Ramos (cell line): ENCODE measurements around the gene SLC25A43.
"Not testable (repeated sequence)": the region's sequence is repeated elsewhere in the genome, so short reads cannot be mapped to it uniquely, and the experiment has no call there.

Experiments
- in situ Hi-C: fragments of 300-500 bp; cut with MboI; formaldehyde crosslinking; loops from one replicate; pipeline ENCODE4 v1.14.3; 2022; ENCODE audit warnings: low sequenced_read_pairs; ENCODE audit not compliant: unreplicated experiment

Gene SLC25A43

GRCh38 chrX:119466970-119467369, 67.8 kb downstream of the SLC25A43 start:
- in situ Hi-C loops = no loop called here

- in situ Hi-C loops = no loop called here
Measured at GRCh38 chrX:119467433-119467832, 68.3 kb downstream of the SLC25A43 start.

GRCh38 chrX:119467842-119468550, 68.9 kb downstream of the SLC25A43 start, which contains the start of gene SLC25A5:
Gene SLC25A5, plus strand, starts transcription at chrX:119468444. Its CDS starts 72 bp downstream, at chrX:119468516.
- in situ Hi-C loops = no loop called here

- in situ Hi-C loops = no loop called here
Measured at GRCh38 chrX:119468551-119469312, 69.6 kb downstream of the SLC25A43 start.

GRCh38 chrX:119469313-119469635, 70.1 kb downstream of the SLC25A43 start:
- in situ Hi-C loops = no loop called here

- in situ Hi-C loops = no loop called here
Measured at GRCh38 chrX:119474615-119475388, 75.7 kb downstream of the SLC25A43 start.

- in situ Hi-C loops = no loop called here
Measured at GRCh38 chrX:119475389-119476101, 76.4 kb downstream of the SLC25A43 start.

GRCh38 chrX:119477812-119478232, 78.7 kb downstream of the SLC25A43 start:
- in situ Hi-C loops = no loop called here

GRCh38 chrX:119478504-119478903, 79.4 kb downstream of the SLC25A43 start:
- in situ Hi-C loops = no loop called here

- in situ Hi-C loops = no loop called here
Measured at GRCh38 chrX:119479845-119480244, 80.7 kb downstream of the SLC25A43 start.

- in situ Hi-C loops = no loop called here
Measured at GRCh38 chrX:119481323-119481801, 82.2 kb downstream of the SLC25A43 start.

- in situ Hi-C loops = no loop called here
Measured at GRCh38 chrX:119482041-119482440, 82.9 kb downstream of the SLC25A43 start.

GRCh38 chrX:119482481-119483480, 83.6 kb downstream of the SLC25A43 start:
- in situ Hi-C loops = no loop called here

- in situ Hi-C loops = no loop called here
Measured at GRCh38 chrX:119486745-119487144, 87.6 kb downstream of the SLC25A43 start.

- in situ Hi-C loops = not testable (repeated sequence)
Measured at GRCh38 chrX:119487766-119488165, 88.6 kb downstream of the SLC25A43 start.

GRCh38 chrX:119488749-119489148, 89.6 kb downstream of the SLC25A43 start:
- in situ Hi-C loops = no loop called here

- in situ Hi-C loops = no loop called here
Measured at GRCh38 chrX:119489212-119490074, 90.3 kb downstream of the SLC25A43 start.

- in situ Hi-C loops = no loop called here
Measured at GRCh38 chrX:119492463-119492862, 93.3 kb downstream of the SLC25A43 start.
